ENCODE data around the gene SERPINB1. TPM values are rescaled to one million over a fixed set of nuclear protein-coding genes. Genes with fewer than 3 reads are reported as not detected.
A peak's percentile ranks its signal among the peaks of the same experiment; 100 is the strongest.

Gene SERPINB1
- total and polyA plus RNA-seq, 10 donors: 54.9 to 194 (median 98.0) TPM

GRCh38 chr6:2793534-2794151, 48.0 kb downstream of the SERPINB1 start:
- DNase-seq: no peak
- Histone ChIP-seq H3K27ac (peak overlapping the region; percentile 43 to 90 (median 81)), H3K4me1 (peaks cover 0 to 79% (median 42%) of the 10 kb centered on the region in 6 donors)

GRCh38 chr6:2792330-2793110, 49.1 kb downstream of the SERPINB1 start:
- TF ChIP-seq POLR2AphosphoS5 (IDR thresholded peaks at IDR 0.05) (peak in 2 of 3 donors; percentile 19 to 27), POLR2A (IDR thresholded peaks at IDR 0.05) (no peak)
- 81 to 93% (median 89%) methylated on average over 17 of the region's 17 CpGs for WGBS, 5 donors
- H3K36me3 ChIP-seq: peaks cover 0 to 13% (median 0%) of the 10 kb centered on the region in 6 donors
- no peak for DNase-seq
- no peaks in the 10 kb centered on the region for H3K27me3 ChIP-seq (replicated peaks in 1 of 7)
- H3K9me3 ChIP-seq: no peaks in the 10 kb centered on the region
- H3K27ac ChIP-seq: peak overlapping the region in 7 of 8 donors; percentile 67 to 90 (median 88)
- intact Hi-C loops (cut with DNase I; ENCODE audit: low total_unique reads): loop anchor here (10.0 kb wide), 2 partner anchors 52 to 132 kb away; partner anchors contain the start of gene SERPINB1
- H3K4me1 ChIP-seq: peaks cover 0 to 69% (median 38%) of the 10 kb centered on the region in 6 donors
- no peak overlapping the region for H3K4me3 ChIP-seq

More at GRCh38 chr6:2793534-2794151, 48.0 kb downstream of the SERPINB1 start:
- intact Hi-C loops (cut with DNase I; ENCODE audit: low total_unique reads): loop anchor here (10.0 kb wide), 2 partner anchors 51 to 131 kb away; partner anchors contain the start of gene SERPINB1
- WGBS, 5 donors: 22 to 50% (median 37%) methylated on average over 9 of the region's 9 CpGs
- H3K36me3 ChIP-seq: peaks cover 0 to 4% (median 0%) of the 10 kb centered on the region in 6 donors
- H3K27me3 ChIP-seq (replicated peaks in 1 of 7): no peaks in the 10 kb centered on the region
- H3K4me3 ChIP-seq: peak overlapping the region in 1 of 8 donors; percentile 18
- peak in 2 of 3 donors; percentile 30 to 42 for TF ChIP-seq POLR2AphosphoS5 (IDR thresholded peaks at IDR 0.05)
- TF ChIP-seq POLR2A (IDR thresholded peaks at IDR 0.05): no peak
- TF ChIP-seq CTCF (IDR thresholded peaks at IDR 0.05 in 8 of 11, conservative IDR thresholded peaks at IDR 0.05 in 3 of 11): no peak
- H3K9me3 ChIP-seq: no peaks in the 10 kb centered on the region

GRCh38 chr6:2791450-2791974, 50.2 kb downstream of the SERPINB1 start:
- peaks cover 0 to 59% (median 34%) of the 10 kb centered on the region in 6 donors for H3K4me1 ChIP-seq
- no peak for DNase-seq
- H3K9me3 ChIP-seq: no peaks in the 10 kb centered on the region
- H3K4me3 ChIP-seq: no peak overlapping the region
- H3K27ac ChIP-seq: peak overlapping the region in 7 of 8 donors; percentile 67 to 90 (median 88)
- intact Hi-C loops (cut with DNase I; ENCODE audit: low total_unique reads): loop anchor here (10.0 kb wide), 2 partner anchors 53 to 133 kb away; partner anchors contain the start of gene SERPINB1
- no peak for TF ChIP-seq POLR2AphosphoS5 (IDR thresholded peaks at IDR 0.05)
- peak in 1 of 11 experiments; percentile 0 for TF ChIP-seq CTCF (IDR thresholded peaks at IDR 0.05 in 8 of 11, conservative IDR thresholded peaks at IDR 0.05 in 3 of 11)
- TF ChIP-seq POLR2A (IDR thresholded peaks at IDR 0.05): no peak
- no peaks in the 10 kb centered on the region for H3K27me3 ChIP-seq (replicated peaks in 1 of 7)
- 23 to 54% (median 50%) methylated on average over 4 of the region's 4 CpGs for WGBS, 5 donors
- peaks cover 0 to 21% (median 1%) of the 10 kb centered on the region in 6 donors for H3K36me3 ChIP-seq

GRCh38 chr6:2790588-2791449, 50.8 kb downstream of the SERPINB1 start:
- Histone ChIP-seq H3K4me1 (peaks cover 0 to 55% (median 34%) of the 10 kb centered on the region in 6 donors), H3K9me3 (no peaks in the 10 kb centered on the region), H3K36me3 (peaks cover 0 to 28% (median 3%) of the 10 kb centered on the region in 6 donors), H3K4me3 (no peak overlapping the region), H3K27me3 (replicated peaks in 1 of 7) (no peaks in the 10 kb centered on the region), H3K27ac (peak overlapping the region in 4 of 8 donors; percentile 74 to 90 (median 88))
- peak in 1 of 3 donors; percentile 50 for TF ChIP-seq POLR2AphosphoS5 (IDR thresholded peaks at IDR 0.05)
- TF ChIP-seq POLR2A (IDR thresholded peaks at IDR 0.05): no peak
- peak; percentile 49 to 87 (median 69) for TF ChIP-seq CTCF (IDR thresholded peaks at IDR 0.05 in 8 of 11, conservative IDR thresholded peaks at IDR 0.05 in 3 of 11)
- intact Hi-C loops (cut with DNase I; ENCODE audit: low total_unique reads): loop anchor here (10.0 kb wide), 2 partner anchors 54 to 134 kb away; partner anchors contain the start of gene SERPINB1
- DNase-seq: no peak
- WGBS, 5 donors: 45 to 61% (median 54%) methylated on average over 11 of the region's 11 CpGs
